Measurements from ENCODE around the gene CCDC8.

Gene CCDC8

GRCh38 chr19:46394402-46394797 is 19.0 kb downstream of the CCDC8 start:
- no peak for FAIRE-seq
- DNase-seq (ENCODE audit: insufficient read length, low spot score), result no peak
- TF ChIP-seq POLR2A (IDR thresholded peaks at IDR 0.05; ENCODE audit: low read depth, low read length), result no peak

GRCh38 chr19:46393456-46394401 is 19.6 kb downstream of the CCDC8 start:
- no peak for TF ChIP-seq POLR2A (IDR thresholded peaks at IDR 0.05; ENCODE audit: low read depth, low read length)
- FAIRE-seq (no peak), DNase-seq (ENCODE audit: insufficient read length, low spot score) (no peak)

- no peak for TF ChIP-seq POLR2A (IDR thresholded peaks at IDR 0.05; ENCODE audit: low read depth, low read length)
- DNase-seq (ENCODE audit: insufficient read length, low spot score) (no peak), FAIRE-seq (no peak)
These were observed 20.5 kb downstream of the CCDC8 start for GRCh38 chr19:46392837-46393236.

- no peak for FAIRE-seq
- DNase-seq (ENCODE audit: insufficient read length, low spot score), result no peak
- no peak for TF ChIP-seq POLR2A (IDR thresholded peaks at IDR 0.05; ENCODE audit: low read depth, low read length)
These were observed 21.0 kb downstream of the CCDC8 start for GRCh38 chr19:46392252-46392801.

- no peak for DNase-seq (ENCODE audit: insufficient read length, low spot score)
These were observed 21.8 kb downstream of the CCDC8 start for GRCh38 chr19:46391296-46392251.

GRCh38 chr19:46390866-46391265 is 22.5 kb downstream of the CCDC8 start:
- FAIRE-seq (no peak), DNase-seq (ENCODE audit: insufficient read length, low spot score) (no peak)
- TF ChIP-seq POLR2A (IDR thresholded peaks at IDR 0.05; ENCODE audit: low read depth, low read length), result no peak

More at GRCh38 chr19:46391296-46392251, 21.8 kb downstream of the CCDC8 start:
- TF ChIP-seq POLR2A (IDR thresholded peaks at IDR 0.05; ENCODE audit: low read depth, low read length), result no peak
- no peak for FAIRE-seq

GRCh38 chr19:46390121-46390858 is 23.1 kb downstream of the CCDC8 start:
- DNase-seq (ENCODE audit: insufficient read length, low spot score) (no peak), FAIRE-seq (no peak)
- no peak for TF ChIP-seq POLR2A (IDR thresholded peaks at IDR 0.05; ENCODE audit: low read depth, low read length)

- TF ChIP-seq POLR2A (IDR thresholded peaks at IDR 0.05; ENCODE audit: low read depth, low read length), result no peak
- DNase-seq (ENCODE audit: insufficient read length, low spot score), result no peak
- no peak for FAIRE-seq
These were observed 24.9 kb downstream of the CCDC8 start for GRCh38 chr19:46388311-46389095.

- FAIRE-seq, result no peak
- TF ChIP-seq POLR2A (IDR thresholded peaks at IDR 0.05; ENCODE audit: low read depth, low read length), result no peak
- no peak for DNase-seq (ENCODE audit: insufficient read length, low spot score)
These were observed 25.6 kb downstream of the CCDC8 start for GRCh38 chr19:46387713-46388130.

GRCh38 chr19:46386996-46387712 is 26.2 kb downstream of the CCDC8 start:
- FAIRE-seq, result no peak
- no peak for DNase-seq (ENCODE audit: insufficient read length, low spot score)
- no peak for TF ChIP-seq POLR2A (IDR thresholded peaks at IDR 0.05; ENCODE audit: low read depth, low read length)

- DNase-seq (ENCODE audit: insufficient read length, low spot score), result no peak
- FAIRE-seq, result no peak
- TF ChIP-seq POLR2A (IDR thresholded peaks at IDR 0.05; ENCODE audit: low read depth, low read length), result no peak
These were observed 27.2 kb downstream of the CCDC8 start for GRCh38 chr19:46386151-46386550.

GRCh38 chr19:46385636-46386035 is 27.7 kb downstream of the CCDC8 start:
- no peak for FAIRE-seq
- TF ChIP-seq POLR2A (IDR thresholded peaks at IDR 0.05; ENCODE audit: low read depth, low read length), result no peak

More at GRCh38 chr19:46385636-46386035, 27.7 kb downstream of the CCDC8 start:
- DNase-seq (ENCODE audit: insufficient read length, low spot score), result no peak

Measured in H54 (cell line).